Choroid plexus epithelial cell (primary cell): Measurements from ENCODE around the gene PITX1.

Experiments used
- DNase-seq: peaks from one replicate; pipeline ENCODE4 v3.0.0-alpha.2; 2010; ENCODE audit warnings: low read depth
- H3K4me3 ChIP-seq: 2 replicates; pipeline ENCODE4 v1.5.1; 2011; ENCODE audit warnings: low read depth, mild to moderate bottlenecking, control low read depth, low read length, moderate library complexity
- TF ChIP-seq, protein P1 (sequence below): conservative IDR thresholded peaks from 2 replicates; pipeline ENCODE4 v1.5.1; 2011; ENCODE audit warnings: low read depth, mild to moderate bottlenecking, control low read depth, inconsistent platforms, low read length, moderate library complexity

The PITX1 gene

GRCh38 chr5:135020111-135020895, 13.7 kb downstream of the PITX1 start:
- no peak overlapping the region for H3K4me3 ChIP-seq
- no peak for DNase-seq
- TF ChIP-seq, protein P1, sequence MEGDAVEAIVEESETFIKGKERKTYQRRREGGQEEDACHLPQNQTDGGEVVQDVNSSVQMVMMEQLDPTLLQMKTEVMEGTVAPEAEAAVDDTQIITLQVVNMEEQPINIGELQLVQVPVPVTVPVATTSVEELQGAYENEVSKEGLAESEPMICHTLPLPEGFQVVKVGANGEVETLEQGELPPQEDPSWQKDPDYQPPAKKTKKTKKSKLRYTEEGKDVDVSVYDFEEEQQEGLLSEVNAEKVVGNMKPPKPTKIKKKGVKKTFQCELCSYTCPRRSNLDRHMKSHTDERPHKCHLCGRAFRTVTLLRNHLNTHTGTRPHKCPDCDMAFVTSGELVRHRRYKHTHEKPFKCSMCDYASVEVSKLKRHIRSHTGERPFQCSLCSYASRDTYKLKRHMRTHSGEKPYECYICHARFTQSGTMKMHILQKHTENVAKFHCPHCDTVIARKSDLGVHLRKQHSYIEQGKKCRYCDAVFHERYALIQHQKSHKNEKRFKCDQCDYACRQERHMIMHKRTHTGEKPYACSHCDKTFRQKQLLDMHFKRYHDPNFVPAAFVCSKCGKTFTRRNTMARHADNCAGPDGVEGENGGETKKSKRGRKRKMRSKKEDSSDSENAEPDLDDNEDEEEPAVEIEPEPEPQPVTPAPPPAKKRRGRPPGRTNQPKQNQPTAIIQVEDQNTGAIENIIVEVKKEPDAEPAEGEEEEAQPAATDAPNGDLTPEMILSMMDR = no peak

GRCh38 chr5:135019314-135019713, 14.7 kb downstream of the PITX1 start:
- no peak for DNase-seq
- H3K4me3 ChIP-seq = no peak overlapping the region
- TF ChIP-seq, protein P1 = no peak

DNA sequence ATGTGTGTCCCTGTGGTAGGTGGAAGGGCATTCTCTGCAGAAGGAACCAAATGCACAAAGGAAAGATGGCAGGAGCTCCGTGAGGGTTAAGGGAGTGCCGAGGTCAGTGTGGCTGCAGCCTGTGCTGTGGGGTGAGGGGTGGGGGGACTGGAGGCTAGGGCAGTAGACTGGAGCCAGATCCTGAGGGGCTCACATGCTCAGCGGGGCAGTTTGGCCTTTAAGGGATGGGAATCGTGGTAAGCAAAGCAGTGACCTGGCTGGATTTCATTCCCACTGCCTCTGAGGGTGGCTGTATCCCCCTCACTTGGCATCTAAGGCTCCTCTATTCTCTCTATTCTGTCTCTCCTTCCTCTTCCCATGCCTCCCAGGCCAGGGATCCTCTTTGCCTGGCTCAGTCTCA, 15.6 kb downstream of the PITX1 start:
- H3K4me3 ChIP-seq = no peak overlapping the region
- no peak for DNase-seq
- TF ChIP-seq, protein P1 = no peak

- TF ChIP-seq, protein P1 = no peak
- DNase-seq = no peak
- no peak overlapping the region for H3K4me3 ChIP-seq
Observed at GRCh38 chr5:135016861-135017290, 17.2 kb downstream of the PITX1 start.

- TF ChIP-seq, protein P1 = no peak
- no peak for DNase-seq
Observed at GRCh38 chr5:135015942-135016341, 18.1 kb downstream of the PITX1 start.

GRCh38 chr5:135013947-135014570, 20.0 kb downstream of the PITX1 start:
- TF ChIP-seq, protein P1 = no peak
- H3K4me3 ChIP-seq = no peak overlapping the region
- DNase-seq = no peak

More at GRCh38 chr5:135015942-135016341, 18.1 kb downstream of the PITX1 start:
- H3K4me3 ChIP-seq = no peak overlapping the region

DNA sequence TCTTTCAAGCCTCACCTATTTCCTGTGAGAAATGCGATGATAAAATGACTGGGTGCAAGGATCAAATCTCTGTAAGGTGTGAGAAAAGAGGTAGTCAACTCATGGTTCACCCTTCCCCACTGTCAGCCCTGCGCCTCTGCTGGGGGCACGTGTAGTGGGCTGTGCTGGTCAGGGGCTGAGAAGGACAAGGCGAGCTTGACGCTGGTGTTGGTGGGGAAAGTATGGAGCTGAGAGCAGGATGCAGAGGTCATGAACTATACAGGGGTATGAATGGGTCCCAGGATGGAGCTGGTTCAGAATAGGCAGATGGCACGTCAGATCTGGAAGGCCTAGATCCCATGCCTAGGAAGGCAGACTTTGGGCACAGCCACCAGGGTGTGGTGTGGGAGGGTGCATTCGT, 20.6 kb downstream of the PITX1 start:
- TF ChIP-seq, protein P1 = no peak
- H3K4me3 ChIP-seq = no peak overlapping the region
- no peak for DNase-seq
